ENCODE data around the gene SLC46A1. TPM values are rescaled to one million over a fixed set of nuclear protein-coding genes. Genes with fewer than 3 reads are reported as not detected.

SLC46A1 gene
- total RNA-seq, 1 donor from 2014 or later: 6.3 TPM

GRCh38 chr17:28398280-28398981, 7.6 kb downstream of the SLC46A1 start:
- Mint-ChIP-seq H3K4me3 (ENCODE audit: unreplicated experiment) (peak overlapping the region; percentile 48), H3K27me3 (ENCODE audit: unreplicated experiment) (peaks cover 19% of the 10 kb centered on the region), H3K27ac (ENCODE audit: unreplicated experiment) (peak overlapping the region; percentile 85), H3K4me1 (ENCODE audit: low read depth, unreplicated experiment) (peaks cover 10% of the 10 kb centered on the region), H3K9me3 (ENCODE audit: unreplicated experiment) (peaks cover 4% of the 10 kb centered on the region), H3K36me3 (ENCODE audit: unreplicated experiment) (peaks cover 11% of the 10 kb centered on the region)
- no peak for DNase-seq
- no peak for TF ChIP-seq CTCF (IDR thresholded peaks at IDR 0.05; ENCODE audit: partially characterized antibody, unreplicated experiment)

GRCh38 chr17:28397687-28398279, 8.2 kb downstream of the SLC46A1 start:
- peaks cover 10% of the 10 kb centered on the region for H3K4me1 Mint-ChIP-seq (ENCODE audit: low read depth, unreplicated experiment)
- no peak for DNase-seq
- H3K4me3 Mint-ChIP-seq (ENCODE audit: unreplicated experiment): peak overlapping the region; percentile 48
- no peak for TF ChIP-seq CTCF (IDR thresholded peaks at IDR 0.05; ENCODE audit: partially characterized antibody, unreplicated experiment)
- H3K9me3 Mint-ChIP-seq (ENCODE audit: unreplicated experiment): peaks cover 4% of the 10 kb centered on the region
- peak overlapping the region; percentile 85 for H3K27ac Mint-ChIP-seq (ENCODE audit: unreplicated experiment)
- peaks cover 11% of the 10 kb centered on the region for H3K36me3 Mint-ChIP-seq (ENCODE audit: unreplicated experiment)
- H3K27me3 Mint-ChIP-seq (ENCODE audit: unreplicated experiment): peaks cover 19% of the 10 kb centered on the region

GRCh38 chr17:28397275-28397674, 8.7 kb downstream of the SLC46A1 start:
- Mint-ChIP-seq H3K9me3 (ENCODE audit: unreplicated experiment) (no peaks in the 10 kb centered on the region), H3K27ac (ENCODE audit: unreplicated experiment) (no peak overlapping the region), H3K4me3 (ENCODE audit: unreplicated experiment) (no peak overlapping the region), H3K36me3 (ENCODE audit: unreplicated experiment) (peaks cover 11% of the 10 kb centered on the region), H3K4me1 (ENCODE audit: low read depth, unreplicated experiment) (peaks cover 10% of the 10 kb centered on the region), H3K27me3 (ENCODE audit: unreplicated experiment) (peaks cover 19% of the 10 kb centered on the region)
- no peak for TF ChIP-seq CTCF (IDR thresholded peaks at IDR 0.05; ENCODE audit: partially characterized antibody, unreplicated experiment)
- DNase-seq: no peak

GRCh38 chr17:28396635-28397239, 9.3 kb downstream of the SLC46A1 start:
- peaks cover 17% of the 10 kb centered on the region for H3K27me3 Mint-ChIP-seq (ENCODE audit: unreplicated experiment)
- H3K27ac Mint-ChIP-seq (ENCODE audit: unreplicated experiment): no peak overlapping the region
- H3K36me3 Mint-ChIP-seq (ENCODE audit: unreplicated experiment): peaks cover 11% of the 10 kb centered on the region
- TF ChIP-seq CTCF (IDR thresholded peaks at IDR 0.05; ENCODE audit: partially characterized antibody, unreplicated experiment): no peak
- no peak for DNase-seq
- H3K4me1 Mint-ChIP-seq (ENCODE audit: low read depth, unreplicated experiment): peaks cover 10% of the 10 kb centered on the region
- no peaks in the 10 kb centered on the region for H3K9me3 Mint-ChIP-seq (ENCODE audit: unreplicated experiment)
- H3K4me3 Mint-ChIP-seq (ENCODE audit: unreplicated experiment): no peak overlapping the region

GRCh38 chr17:28395968-28396367, 10.0 kb downstream of the SLC46A1 start:
- TF ChIP-seq CTCF (IDR thresholded peaks at IDR 0.05; ENCODE audit: partially characterized antibody, unreplicated experiment): no peak

More at GRCh38 chr17:28395968-28396367, 10.0 kb downstream of the SLC46A1 start:
- peaks cover 11% of the 10 kb centered on the region for H3K36me3 Mint-ChIP-seq (ENCODE audit: unreplicated experiment)
- peaks cover 10% of the 10 kb centered on the region for H3K4me1 Mint-ChIP-seq (ENCODE audit: low read depth, unreplicated experiment)
- no peak overlapping the region for H3K4me3 Mint-ChIP-seq (ENCODE audit: unreplicated experiment)
- no peaks in the 10 kb centered on the region for H3K9me3 Mint-ChIP-seq (ENCODE audit: unreplicated experiment)
- DNase-seq: no peak
- peaks cover 17% of the 10 kb centered on the region for H3K27me3 Mint-ChIP-seq (ENCODE audit: unreplicated experiment)
- no peak overlapping the region for H3K27ac Mint-ChIP-seq (ENCODE audit: unreplicated experiment)

All from glutamatergic neuron (in vitro differentiated cells).